K562 (cell line): ENCODE data around the gene GPR33. TPM values are rescaled to one million over a fixed set of nuclear protein-coding genes. Genes with fewer than 3 reads are reported as not detected.

Experiments used
- CEBPG ChIP-seq, 3 experiments: fragments of 200-800 bp in 1 of 3; sonication (Bioruptor generic) in 1 of 3; sonication (generic) in 1 of 3; formaldehyde crosslinking in 1 of 3; IDR thresholded peaks in 2 of 3; conservative IDR thresholded peaks in 1 of 3; 2 replicates each; pipeline versions ENCODE4 v1.6.1 to v1.8.0; 2016 to 2022; ENCODE audit warnings: missing compliant biosample characterization in 2 of 3, missing genetic modification characterization in 2 of 3, mild to moderate bottlenecking in 1 of 3, missing genetic modification reagents in 1 of 3
- CTCF ChIP-seq, 3 experiments: IDR thresholded peaks in 2 of 3; conservative IDR thresholded peaks in 1 of 3; 2 replicates each; pipeline ENCODE4 v1.5.1; 2011 to 2012; ENCODE audit warnings: low read length in 3 of 3, mild to moderate bottlenecking in 3 of 3, control low read depth in 2 of 3, improper control_type of control experiment in 1 of 3, inconsistent platforms in 1 of 3, low read depth in 1 of 3, mixed read lengths in 1 of 3, moderate library complexity in 1 of 3; ENCODE audit not compliant: insufficient read depth in 2 of 3
- MXI1 ChIP-seq: IDR thresholded peaks from 2 replicates; pipeline ENCODE4 v1.6.1; 2011; ENCODE audit warnings: low read depth, mild to moderate bottlenecking, improper control_type of control experiment, low read length
- PURB ChIP-seq: sonication (generic); formaldehyde crosslinking; IDR thresholded peaks from 2 replicates; pipeline ENCODE4 v1.9.0; 2021; ENCODE audit warnings: low read depth, mild to moderate bottlenecking, missing genetic modification reagents
- SMARCC2 ChIP-seq: fragments of 450-650 bp; IDR thresholded peaks from 2 replicates; pipeline ENCODE4 v1.6.1; 2017; ENCODE audit warnings: antibody characterized with exemption, moderate library complexity, mild to moderate bottlenecking, low read depth
- STAT5A ChIP-seq: IDR thresholded peaks from 2 replicates; pipeline ENCODE4 v1.6.1; 2012; ENCODE audit warnings: low read length, inconsistent platforms, borderline replicate concordance
- THAP12 ChIP-seq: fragments of 250-450 bp; sonication (Bioruptor Pico); IDR thresholded peaks from 2 replicates; pipeline ENCODE4 v1.9.0; 2021; ENCODE audit warnings: mild to moderate bottlenecking, inconsistent platforms
- ZC3H11A ChIP-seq: IDR thresholded peaks from 2 replicates; pipeline ENCODE4 v1.6.1; 2012; ENCODE audit warnings: low read depth, low read length, improper control_type of control experiment
- ZFPM2 ChIP-seq: fragments of 250-450 bp; sonication (Bioruptor Pico); IDR thresholded peaks from 2 replicates; pipeline ENCODE4 v1.5.1; 2022; ENCODE audit warnings: mild to moderate bottlenecking
- ZNF12 ChIP-seq: sonication (generic); formaldehyde crosslinking; IDR thresholded peaks from 2 replicates; pipeline ENCODE4 v1.4.0; 2020; ENCODE audit warnings: mild to moderate bottlenecking, missing genetic modification reagents
- ZNF263 ChIP-seq: sonication (generic); formaldehyde crosslinking; IDR thresholded peaks from 2 replicates; pipeline ENCODE4 v1.8.0; 2022; ENCODE audit warnings: mild to moderate bottlenecking, missing genetic modification reagents, borderline replicate concordance
- polyA plus RNA-seq, 8 experiments: library from polyadenylated mRNA; depleted of rRNA in 4 of 8; stranded (reverse) in 5 of 8; unstranded in 3 of 8; fragments of >200 nt; fragmentation: Nextera tagmentation in 2 of 8; fragmentation: Illumina TruSeq in 1 of 8; extraction: Ambion mirVana in 2 of 8; extraction: Trizol in 1 of 8; gene quantifications; 2 replicates each; pipeline versions ENCODE4 v1.2.1 to v1.2.3, GENCODE V29; 2011 to 2014; ENCODE audit warnings: inconsistent platforms in 1 of 8, missing spikeins in 1 of 8
- total RNA-seq, 7 experiments: library from RNA; depleted of rRNA in 6 of 7; stranded (reverse); fragments of >200 nt in 6 of 7; fragmentation: Illumina TruSeq in 2 of 7; extraction: Trizol in 2 of 7; gene quantifications; 2 replicates each; pipeline versions ENCODE4 v1.2.1 to v1.2.3, GENCODE V29; 2011 to 2021; ENCODE audit warnings: low replicate concordance in 1 of 7
- TF ChIP-seq, protein P1 (sequence below): sonication (generic); formaldehyde crosslinking; IDR thresholded peaks from 2 replicates; pipeline ENCODE4 v1.8.1; 2023; ENCODE audit warnings: mild to moderate bottlenecking, missing genetic modification reagents, moderate library complexity

The GPR33 gene
- total and polyA plus RNA-seq, 9 of the 15 experiments (the other 6 are each of a cell fraction or from before 2014, with no cell fraction given): not detected

- TF ChIP-seq, protein P1, sequence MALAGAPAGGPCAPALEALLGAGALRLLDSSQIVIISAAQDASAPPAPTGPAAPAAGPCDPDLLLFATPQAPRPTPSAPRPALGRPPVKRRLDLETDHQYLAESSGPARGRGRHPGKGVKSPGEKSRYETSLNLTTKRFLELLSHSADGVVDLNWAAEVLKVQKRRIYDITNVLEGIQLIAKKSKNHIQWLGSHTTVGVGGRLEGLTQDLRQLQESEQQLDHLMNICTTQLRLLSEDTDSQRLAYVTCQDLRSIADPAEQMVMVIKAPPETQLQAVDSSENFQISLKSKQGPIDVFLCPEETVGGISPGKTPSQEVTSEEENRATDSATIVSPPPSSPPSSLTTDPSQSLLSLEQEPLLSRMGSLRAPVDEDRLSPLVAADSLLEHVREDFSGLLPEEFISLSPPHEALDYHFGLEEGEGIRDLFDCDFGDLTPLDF (CRISPR knock-in tag): peak; percentile 62; the same call in 1 of the 2 replicates
- no peak for TF ChIP-seq ZNF12 (CRISPR knock-in tag)
- peak; percentile 47; the same call in 1 of the 2 replicates for TF ChIP-seq THAP12 (CRISPR knock-in tag)
- TF ChIP-seq CEBPG (CRISPR knock-in tag; IDR thresholded peaks at IDR 0.05): no peak
- no peak for TF ChIP-seq CEBPG (tag; conservative IDR thresholded peaks at IDR 0.05 in 1 of 2, IDR thresholded peaks at IDR 0.05 in 1 of 2)
- no peak for TF ChIP-seq ZFPM2 (CRISPR knock-in tag)
- TF ChIP-seq SMARCC2: no peak
- no peak for TF ChIP-seq PURB (CRISPR knock-in tag)
- TF ChIP-seq ZC3H11A: no peak
- TF ChIP-seq CTCF (IDR thresholded peaks at IDR 0.05 in 2 of 3, conservative IDR thresholded peaks at IDR 0.05 in 1 of 3; ENCODE audit: insufficient read depth in 2 of 3, low read depth in 1 of 3, low read length in 3 of 3): peak in 1 of 3 experiments; percentile 25; a peak in 2 of 6 replicates
- 0 out of 2 replicates have a peak, but pooled peaks have one; percentile 40 for TF ChIP-seq ZNF263 (CRISPR knock-in tag)
- no peak for TF ChIP-seq STAT5A
- 0 out of 2 replicates have a peak, but pooled peaks have one; percentile 33 for TF ChIP-seq MXI1
Measured at GRCh38 chr14:31456841-31457664, 30.8 kb downstream of the GPR33 start, which contains the start of gene DTD2 (continued).
